OCI-LY7 (cell line): ENCODE measurements around the gene TFB1M. TPM values are rescaled to one million over a fixed set of nuclear protein-coding genes. Genes with fewer than 3 reads are reported as not detected.
A peak's percentile ranks its signal among the peaks of the same experiment; 100 is the strongest.
"Not testable (repeated sequence)": the region's sequence is repeated elsewhere in the genome, so short reads cannot be mapped to it uniquely, and the experiment has no call there.

ENCODE experiments used
- BruUV-seq: library from RNA; stranded (reverse); fragments of 400-500 nt; replicated peaks from 2 replicates; lab custom pipeline; 2021; lab: Mats Ljungman, UMichigan
- CTCF ChIA-PET: fragments of 300-600 bp; sonication (Branson Sonifier 250); formaldehyde crosslinking; loops from one replicate; lab custom pipeline; 2022; ENCODE audit warnings: antibody characterized with exemption; ENCODE audit not compliant: unreplicated experiment; lab: Charles Lee
- POLR2A ChIA-PET: fragments of 300-600 bp; sonication (Branson Sonifier 250); formaldehyde crosslinking; loops from one replicate; lab custom pipeline; 2022; ENCODE audit warnings: antibody characterized with exemption; lab: Charles Lee
- DNase-seq: peaks from one replicate; pipeline ENCODE4 v3.0.0-alpha.2; 2015; ENCODE audit warnings: low spot score
- H2AFZ ChIP-seq: fragments of 200-600 bp; sonication (generic), shearing (Covaris generic); 2 replicates; pipeline ENCODE4 v1.6.1; 2014; ENCODE audit warnings: mild to moderate bottlenecking, antibody characterized with exemption, low read length, moderate library complexity
- H3K27ac ChIP-seq: fragments of 200-600 bp; sonication (generic); 2 replicates; pipeline ENCODE4 v1.5.1; 2014; ENCODE audit warnings: mixed run types, low read depth, mild to moderate bottlenecking, moderate library complexity, low read length, inconsistent platforms; ENCODE audit not compliant: poor library complexity, severe bottlenecking
- H3K36me3 ChIP-seq: fragments of 200-600 bp; sonication (generic); 2 replicates; pipeline ENCODE4 v1.6.1; 2014; ENCODE audit warnings: mild to moderate bottlenecking, antibody characterized with exemption, low read length, moderate library complexity, mixed read lengths; ENCODE audit not compliant: insufficient read depth
- H3K4me1 ChIP-seq: fragments of 200-600 bp; sonication (generic); 2 replicates; pipeline ENCODE4 v1.5.1; 2014; ENCODE audit warnings: mild to moderate bottlenecking, low read length; ENCODE audit not compliant: insufficient read depth, poor library complexity, severe bottlenecking
- H3K4me2 ChIP-seq: fragments of 200-600 bp; sonication (generic); 2 replicates; pipeline ENCODE4 v1.6.1; 2014; ENCODE audit warnings: mild to moderate bottlenecking, low read length
- H3K4me3 ChIP-seq: fragments of 200-600 bp; sonication (generic); 2 replicates; pipeline ENCODE4 v1.5.1; 2014; ENCODE audit warnings: mild to moderate bottlenecking, low read depth, low read length; ENCODE audit not compliant: poor library complexity, severe bottlenecking
- H3K79me2 ChIP-seq: fragments of 200-600 bp; sonication (generic); 2 replicates; pipeline ENCODE4 v1.6.1; 2016; ENCODE audit warnings: low read depth, mild to moderate bottlenecking, low read length, moderate library complexity, mixed read lengths; ENCODE audit not compliant: insufficient read depth
- H3K9me2 ChIP-seq: fragments of 200-600 bp; sonication (generic); 2 replicates; pipeline ENCODE4 v1.6.1; 2016; ENCODE audit warnings: mild to moderate bottlenecking, low read length, mixed read lengths; ENCODE audit not compliant: insufficient read depth
- H3K9me3 ChIP-seq: fragments of 200-600 bp; sonication (generic); 2 replicates; pipeline ENCODE4 v1.6.1; 2014; ENCODE audit warnings: mild to moderate bottlenecking, mixed run types, low read length, mixed read lengths
- H4K20me1 ChIP-seq: fragments of 200-600 bp; sonication (generic); 2 replicates; pipeline ENCODE4 v1.6.1; 2014; ENCODE audit warnings: mild to moderate bottlenecking, antibody characterized with exemption, low read length, moderate library complexity, mixed read lengths; ENCODE audit not compliant: insufficient read depth
- CTCF ChIP-seq: fragments of 200-600 bp; sonication (generic); conservative IDR thresholded peaks from 2 replicates; pipeline ENCODE4 v1.5.1; 2014; ENCODE audit warnings: mild to moderate bottlenecking, antibody characterized with exemption, low read length, moderate library complexity, mixed read lengths
- EZH2phosphoT487 ChIP-seq: fragments of 200-600 bp; sonication (generic); IDR thresholded peaks from 2 replicates; pipeline ENCODE4 v1.6.1; 2018; ENCODE audit warnings: low read depth, borderline replicate concordance, mild to moderate bottlenecking, mixed run types, antibody characterized with exemption, low read length, moderate library complexity, mixed read lengths
- intact Hi-C: fragments of 100-400 bp; cut with micrococcal nuclease; formaldehyde crosslinking; loops from one replicate; pipeline ENCODE4 v1.10.0; 2022; ENCODE audit not compliant: unreplicated experiment
- total RNA-seq, 2 experiments: library from RNA; depleted of rRNA in 1 of 2; stranded (reverse); fragments of >200 nt in 1 of 2; shearing (Covaris generic) in 1 of 2; gene quantifications; 2 replicates each; pipeline ENCODE4 v1.2.3, GENCODE V29; 2014 to 2022

The TFB1M gene
- total RNA-seq, 2 experiments from 2014 or later = 34.8 to 62.8 TPM

DNA sequence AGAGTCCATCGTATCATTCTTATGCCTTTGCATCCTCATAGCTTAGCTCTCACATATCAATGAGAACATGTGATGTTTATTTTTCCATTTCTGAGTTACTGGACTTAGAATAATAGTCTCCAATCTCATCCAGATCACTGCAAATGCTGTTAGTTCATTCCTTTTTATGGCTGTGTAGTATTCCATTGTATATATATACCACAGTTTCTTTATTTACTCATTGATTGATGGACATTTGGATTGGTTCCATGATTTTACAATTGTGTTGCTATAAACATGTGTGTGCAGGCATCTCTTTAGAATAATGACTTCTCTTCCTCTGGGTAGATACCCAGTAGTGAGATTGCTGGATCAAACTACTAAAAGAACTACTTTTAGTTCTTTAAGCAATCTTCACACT, 21.0 kb upstream of the TFB1M start:
- H3K4me2 ChIP-seq = no peak overlapping the region
- no TSS peak for BruUV-seq
- CTCF ChIA-PET = no interaction called here
- no peak overlapping the region for H3K4me3 ChIP-seq
- H3K4me1 ChIP-seq = peaks cover 14% of the 10 kb centered on the region
- H3K36me3 ChIP-seq = no peaks in the 10 kb centered on the region; the same call in 1 of the 2 replicates
- no peak for DNase-seq
- POLR2A ChIA-PET = interaction anchor here (0.6 to 1.5 kb wide), 2 partner anchors 20 to 147 kb away, joined by 3 to 4 read pairs; no protein-coding TSS in a partner anchor
- intact Hi-C loops = no loop called here
- no peaks in the 10 kb centered on the region for H4K20me1 ChIP-seq
- no peaks in the 10 kb centered on the region for H3K79me2 ChIP-seq
- no peak overlapping the region for H2AFZ ChIP-seq
- no peak for TF ChIP-seq EZH2phosphoT487
- TF ChIP-seq CTCF = no peak
- H3K9me3 ChIP-seq = peaks cover 11% of the 10 kb centered on the region; the same call in 1 of the 2 replicates
- no peak overlapping the region for H3K27ac ChIP-seq
- H3K9me2 ChIP-seq = no peaks in the 10 kb centered on the region

- H3K36me3 ChIP-seq, H3K4me3 ChIP-seq, H3K9me2 ChIP-seq, H3K4me2 ChIP-seq, H4K20me1 ChIP-seq, H3K27ac ChIP-seq, CTCF ChIA-PET, DNase-seq, H3K79me2 ChIP-seq, BruUV-seq, intact Hi-C loops, H3K9me3 ChIP-seq: not testable (repeated sequence)
- Histone ChIP-seq H2AFZ (peak overlapping the region; percentile 83; the same call in 1 of the 2 replicates), H3K4me1 (peaks cover 14% of the 10 kb centered on the region)
- POLR2A ChIA-PET = interaction anchor here (0.6 to 1.5 kb wide), 7 partner anchors 16 to 1034 kb away, joined by 3 to 8 read pairs (median 3); no protein-coding TSS in a partner anchor
These were observed 19.8 kb upstream of the TFB1M start for GRCh38 chr6:155334073-155334472.

- H3K79me2 ChIP-seq = no peaks in the 10 kb centered on the region
- no peak for DNase-seq
- ChIA-PET CTCF (no interaction called here), POLR2A (interaction anchor here (0.7 to 1.5 kb wide), 5 partner anchors 10 to 107 kb away, joined by 3 to 8 read pairs (median 4); no protein-coding TSS in a partner anchor)
- H3K4me3 ChIP-seq = no peak overlapping the region
- H3K4me2 ChIP-seq = peak overlapping the region; percentile 10
- intact Hi-C loops = no loop called here
- H3K36me3 ChIP-seq = no peaks in the 10 kb centered on the region
- BruUV-seq = no TSS peak
- no peak for TF ChIP-seq CTCF
- no peak for TF ChIP-seq EZH2phosphoT487
- no peak overlapping the region for H3K27ac ChIP-seq
- peak overlapping the region; percentile 83; the same call in 1 of the 2 replicates for H2AFZ ChIP-seq
- H3K4me1 ChIP-seq = peaks cover 14% of the 10 kb centered on the region
- H4K20me1 ChIP-seq = no peaks in the 10 kb centered on the region
- H3K9me3 ChIP-seq = no peaks in the 10 kb centered on the region
- H3K9me2 ChIP-seq = no peaks in the 10 kb centered on the region
These were observed 19.1 kb upstream of the TFB1M start for GRCh38 chr6:155333414-155333813.
